Measurements from ENCODE around the gene NEDD4L.

Gene NEDD4L

DNA sequence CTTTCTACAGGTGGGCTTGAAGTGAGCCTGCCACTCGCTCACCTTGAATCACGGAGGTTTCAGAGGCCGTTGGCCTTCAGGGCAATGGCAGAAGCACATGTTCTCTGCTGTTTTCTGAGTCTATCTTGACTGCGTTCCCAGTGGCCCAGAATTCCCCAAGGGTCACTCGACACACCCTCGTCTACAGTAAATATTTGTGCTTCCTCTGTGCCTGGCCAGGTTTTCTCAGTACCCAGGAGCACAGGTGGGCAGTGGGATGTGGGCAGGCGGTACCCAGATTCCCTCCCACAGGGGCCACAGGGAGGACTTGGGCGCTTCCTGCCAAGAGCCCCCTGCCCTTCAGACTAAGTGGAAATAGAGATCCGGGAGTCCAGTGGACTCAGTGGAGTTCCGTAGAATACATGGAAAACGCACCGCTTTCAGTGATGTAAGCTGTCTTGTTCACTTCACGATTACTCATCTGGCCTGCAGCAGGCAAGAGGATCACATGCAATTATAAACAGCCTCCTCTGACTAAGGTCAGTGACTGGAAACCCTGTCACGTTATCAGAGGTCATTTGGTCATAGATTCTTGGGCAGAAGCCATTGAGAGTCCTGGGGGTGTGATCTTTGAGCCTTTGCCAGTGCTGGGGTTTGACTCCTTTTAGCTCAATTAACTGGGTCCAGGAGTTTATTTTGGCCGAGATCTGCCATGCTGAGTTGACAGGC is 179.8 kb downstream of the NEDD4L start (continued):
- TF ChIP-seq ZNF529 (tag by site-specific recombination; IDR thresholded peaks at IDR 0.05; ENCODE audit: insufficient replicate concordance) (no peak), ZNF518A (tag by site-specific recombination; conservative IDR thresholded peaks at IDR 0.05; ENCODE audit: low read depth) (no peak), ZNF211 (tag by site-specific recombination; IDR thresholded peaks at IDR 0.05; ENCODE audit: low read depth) (no peak), ZNF26 (tag by site-specific recombination; IDR thresholded peaks at IDR 0.05) (no peak), ZNF335 (tag by site-specific recombination; conservative IDR thresholded peaks at IDR 0.05) (peak; percentile 60; the same call in 1 of the 2 replicates), ZNF394 (tag by site-specific recombination; IDR thresholded peaks at IDR 0.05; ENCODE audit: borderline replicate concordance) (peak; percentile 51; the same call in 1 of the 2 replicates), AEBP2 (tag by site-specific recombination; IDR thresholded peaks at IDR 0.05; ENCODE audit: borderline replicate concordance) (no peak), ZNF701 (tag by site-specific recombination; IDR thresholded peaks at IDR 0.05) (no peak), ZNF223 (tag by site-specific recombination; IDR thresholded peaks at IDR 0.05) (no peak), ZNF560 (tag by site-specific recombination; IDR thresholded peaks at IDR 0.05; ENCODE audit: borderline replicate concordance) (no peak), ZNF629 (tag by site-specific recombination; IDR thresholded peaks at IDR 0.05) (peak; percentile 91), ZNF449 (tag by site-specific recombination; IDR thresholded peaks at IDR 0.05) (no peak), INSM2 (tag by site-specific recombination; IDR thresholded peaks at IDR 0.05) (peak; percentile 40; the same call in 1 of the 2 replicates), ZNF623 (tag by site-specific recombination; IDR thresholded peaks at IDR 0.05) (no peak; the same call in 1 of the 2 replicates), HOXA7 (CRISPR knock-in tag; IDR thresholded peaks at IDR 0.05; ENCODE audit: borderline replicate concordance) (no peak), EGR2 (tag by site-specific recombination; IDR thresholded peaks at IDR 0.05; ENCODE audit: low read depth) (peak; percentile 69), ZNF157 (tag by site-specific recombination; IDR thresholded peaks at IDR 0.05) (no peak), TCF7L2 (IDR thresholded peaks at IDR 0.05; ENCODE audit: borderline replicate concordance, low read depth, low read length) (no peak)
- TF ChIP-seq, protein P1, sequence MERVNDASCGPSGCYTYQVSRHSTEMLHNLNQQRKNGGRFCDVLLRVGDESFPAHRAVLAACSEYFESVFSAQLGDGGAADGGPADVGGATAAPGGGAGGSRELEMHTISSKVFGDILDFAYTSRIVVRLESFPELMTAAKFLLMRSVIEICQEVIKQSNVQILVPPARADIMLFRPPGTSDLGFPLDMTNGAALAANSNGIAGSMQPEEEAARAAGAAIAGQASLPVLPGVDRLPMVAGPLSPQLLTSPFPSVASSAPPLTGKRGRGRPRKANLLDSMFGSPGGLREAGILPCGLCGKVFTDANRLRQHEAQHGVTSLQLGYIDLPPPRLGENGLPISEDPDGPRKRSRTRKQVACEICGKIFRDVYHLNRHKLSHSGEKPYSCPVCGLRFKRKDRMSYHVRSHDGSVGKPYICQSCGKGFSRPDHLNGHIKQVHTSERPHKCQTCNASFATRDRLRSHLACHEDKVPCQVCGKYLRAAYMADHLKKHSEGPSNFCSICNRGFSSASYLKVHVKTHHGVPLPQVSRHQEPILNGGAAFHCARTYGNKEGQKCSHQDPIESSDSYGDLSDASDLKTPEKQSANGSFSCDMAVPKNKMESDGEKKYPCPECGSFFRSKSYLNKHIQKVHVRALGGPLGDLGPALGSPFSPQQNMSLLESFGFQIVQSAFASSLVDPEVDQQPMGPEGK (tag by site-specific recombination; IDR thresholded peaks at IDR 0.05): peak; percentile 47; the same call in 1 of the 2 replicates
- TF ChIP-seq, protein P2, sequence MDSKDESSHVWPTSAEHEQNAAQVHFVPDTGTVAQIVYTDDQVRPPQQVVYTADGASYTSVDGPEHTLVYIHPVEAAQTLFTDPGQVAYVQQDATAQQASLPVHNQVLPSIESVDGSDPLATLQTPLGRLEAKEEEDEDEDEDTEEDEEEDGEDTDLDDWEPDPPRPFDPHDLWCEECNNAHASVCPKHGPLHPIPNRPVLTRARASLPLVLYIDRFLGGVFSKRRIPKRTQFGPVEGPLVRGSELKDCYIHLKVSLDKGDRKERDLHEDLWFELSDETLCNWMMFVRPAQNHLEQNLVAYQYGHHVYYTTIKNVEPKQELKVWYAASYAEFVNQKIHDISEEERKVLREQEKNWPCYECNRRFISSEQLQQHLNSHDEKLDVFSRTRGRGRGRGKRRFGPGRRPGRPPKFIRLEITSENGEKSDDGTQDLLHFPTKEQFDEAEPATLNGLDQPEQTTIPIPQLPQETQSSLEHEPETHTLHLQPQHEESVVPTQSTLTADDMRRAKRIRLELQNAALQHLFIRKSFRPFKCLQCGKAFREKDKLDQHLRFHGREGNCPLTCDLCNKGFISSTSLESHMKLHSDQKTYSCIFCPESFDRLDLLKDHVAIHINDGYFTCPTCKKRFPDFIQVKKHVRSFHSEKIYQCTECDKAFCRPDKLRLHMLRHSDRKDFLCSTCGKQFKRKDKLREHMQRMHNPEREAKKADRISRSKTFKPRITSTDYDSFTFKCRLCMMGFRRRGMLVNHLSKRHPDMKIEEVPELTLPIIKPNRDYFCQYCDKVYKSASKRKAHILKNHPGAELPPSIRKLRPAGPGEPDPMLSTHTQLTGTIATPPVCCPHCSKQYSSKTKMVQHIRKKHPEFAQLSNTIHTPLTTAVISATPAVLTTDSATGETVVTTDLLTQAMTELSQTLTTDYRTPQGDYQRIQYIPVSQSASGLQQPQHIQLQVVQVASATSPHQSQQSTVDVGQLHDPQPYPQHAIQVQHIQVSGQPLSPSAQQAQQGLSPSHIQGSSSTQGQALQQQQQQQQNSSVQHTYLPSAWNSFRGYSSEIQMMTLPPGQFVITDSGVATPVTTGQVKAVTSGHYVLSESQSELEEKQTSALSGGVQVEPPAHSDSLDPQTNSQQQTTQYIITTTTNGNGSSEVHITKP (tag by site-specific recombination; IDR thresholded peaks at IDR 0.05): peak; percentile 78
